ENCODE measurements around the gene HNRNPD. TPM values are rescaled to one million over a fixed set of nuclear protein-coding genes. Genes with fewer than 3 reads are reported as not detected.

Gene HNRNPD
- total RNA-seq, 4 donors from 2014 or later, result 65.5 to 253 (median 78.1) TPM

GRCh38 chr4:82403725-82404124 is 29.9 kb upstream of the HNRNPD start:
- Histone ChIP-seq H3K36me3 (no peaks in the 10 kb centered on the region), H3K27ac (no peak overlapping the region), H3K9me3 (no peaks in the 10 kb centered on the region), H3K4me1 (no peaks in the 10 kb centered on the region), H3K4me3 (no peak overlapping the region), H3K27me3 (no peaks in the 10 kb centered on the region)
- 59% methylated on average over 1 of the region's 1 CpG for WGBS
- no peak for DNase-seq (ENCODE audit: low spot score in 2 of 2)
- TF ChIP-seq CTCF (IDR thresholded peaks at IDR 0.05) (no peak), POLR2A (IDR thresholded peaks at IDR 0.05) (no peak), POLR2AphosphoS5 (IDR thresholded peaks at IDR 0.05) (no peak), EP300 (IDR thresholded peaks at IDR 0.05) (no peak)

- H3K27me3 ChIP-seq, result no peaks in the 10 kb centered on the region
- DNase-seq (ENCODE audit: low spot score in 2 of 2), result no peak
- no peaks in the 10 kb centered on the region for H3K36me3 ChIP-seq
- WGBS, result 90% methylated on average over 17 of the region's 17 CpGs
- no peak overlapping the region for H3K4me3 ChIP-seq
- H3K4me1 ChIP-seq, result no peaks in the 10 kb centered on the region
- H3K27ac ChIP-seq, result no peak overlapping the region
- no peak for TF ChIP-seq CTCF (IDR thresholded peaks at IDR 0.05)
- no peak for TF ChIP-seq POLR2A (IDR thresholded peaks at IDR 0.05)
- no peak for TF ChIP-seq EP300 (IDR thresholded peaks at IDR 0.05)
- no peak for TF ChIP-seq POLR2AphosphoS5 (IDR thresholded peaks at IDR 0.05)
- H3K9me3 ChIP-seq, result no peaks in the 10 kb centered on the region
Observed at GRCh38 chr4:82402196-82402775, 28.5 kb upstream of the HNRNPD start.

- H3K27ac ChIP-seq, result no peak overlapping the region
- no peak overlapping the region for H3K4me3 ChIP-seq
- no peaks in the 10 kb centered on the region for H3K36me3 ChIP-seq
- WGBS, result 84% methylated on average over 7 of the region's 7 CpGs
- TF ChIP-seq CTCF (IDR thresholded peaks at IDR 0.05), result no peak
- no peak for TF ChIP-seq POLR2AphosphoS5 (IDR thresholded peaks at IDR 0.05)
- no peak for TF ChIP-seq EP300 (IDR thresholded peaks at IDR 0.05)
- TF ChIP-seq POLR2A (IDR thresholded peaks at IDR 0.05), result no peak
- H3K4me1 ChIP-seq, result no peaks in the 10 kb centered on the region
- H3K9me3 ChIP-seq, result no peaks in the 10 kb centered on the region
- no peak for DNase-seq (ENCODE audit: low spot score in 2 of 2)
- no peaks in the 10 kb centered on the region for H3K27me3 ChIP-seq
Observed at GRCh38 chr4:82401600-82401999, 27.8 kb upstream of the HNRNPD start.

- DNase-seq (ENCODE audit: low spot score in 2 of 2), result no peak
- H3K27me3 ChIP-seq, result no peaks in the 10 kb centered on the region
- H3K27ac ChIP-seq, result no peak overlapping the region
- H3K4me3 ChIP-seq, result no peak overlapping the region
- H3K9me3 ChIP-seq, result no peaks in the 10 kb centered on the region
- 89% methylated on average over 1 of the region's 1 CpG for WGBS
- H3K36me3 ChIP-seq, result no peaks in the 10 kb centered on the region
- H3K4me1 ChIP-seq, result no peaks in the 10 kb centered on the region
- TF ChIP-seq POLR2A (IDR thresholded peaks at IDR 0.05) (no peak), POLR2AphosphoS5 (IDR thresholded peaks at IDR 0.05) (no peak), EP300 (IDR thresholded peaks at IDR 0.05) (no peak), CTCF (IDR thresholded peaks at IDR 0.05) (no peak)
Observed at GRCh38 chr4:82398263-82398662, 24.5 kb upstream of the HNRNPD start.

- no peaks in the 10 kb centered on the region for H3K9me3 ChIP-seq
- no peaks in the 10 kb centered on the region for H3K36me3 ChIP-seq
- no peaks in the 10 kb centered on the region for H3K4me1 ChIP-seq
- no peak for DNase-seq (ENCODE audit: low spot score in 2 of 2)
- WGBS, result 75% methylated on average over 3 of the region's 3 CpGs
- no peaks in the 10 kb centered on the region for H3K27me3 ChIP-seq
- no peak for TF ChIP-seq CTCF (IDR thresholded peaks at IDR 0.05)
- no peak for TF ChIP-seq POLR2AphosphoS5 (IDR thresholded peaks at IDR 0.05)
- TF ChIP-seq POLR2A (IDR thresholded peaks at IDR 0.05), result no peak
- TF ChIP-seq EP300 (IDR thresholded peaks at IDR 0.05), result no peak
- H3K27ac ChIP-seq, result no peak overlapping the region
- no peak overlapping the region for H3K4me3 ChIP-seq
Observed at GRCh38 chr4:82397527-82397926, 23.7 kb upstream of the HNRNPD start.

Measured in suprapubic skin (tissue), 4 donors.